GM23248 (cell line): Measurements from ENCODE around the gene SETD6.

Experiments
- EZH2 ChIP-seq: fragments of 200-600 bp; sonication (generic); IDR thresholded peaks from 2 replicates; pipeline ENCODE4 v1.6.1; 2018; ENCODE audit warnings: antibody characterized with exemption, mild to moderate bottlenecking; ENCODE audit not compliant: insufficient read depth, poor library complexity, severe bottlenecking
- EZH2phosphoT487 ChIP-seq: fragments of 200-600 bp; sonication (generic); IDR thresholded peaks from 2 replicates; pipeline ENCODE4 v1.6.1; 2018; ENCODE audit warnings: antibody characterized with exemption, moderate library complexity, mild to moderate bottlenecking, low read depth; ENCODE audit not compliant: insufficient read depth

DNA sequence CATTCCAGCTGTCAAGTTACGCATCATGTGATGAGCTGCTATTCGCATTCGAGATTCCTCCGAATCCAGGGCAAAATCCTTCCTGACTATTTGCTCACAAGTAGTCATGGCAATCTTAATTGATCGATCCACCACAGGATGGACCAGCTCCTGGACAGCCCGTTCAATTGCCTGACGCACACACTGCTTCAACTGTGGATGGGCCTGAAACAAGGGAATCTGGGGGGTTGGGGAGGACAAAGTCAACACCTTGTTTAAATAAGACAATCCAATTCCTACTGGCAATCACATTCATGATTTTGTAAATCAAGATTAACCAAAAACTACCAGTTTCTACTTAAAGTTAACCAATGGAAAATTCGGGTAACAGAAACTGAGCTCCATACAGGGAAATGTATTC is 28.4 kb downstream of the SETD6 start:
- TF ChIP-seq EZH2 (no peak), EZH2phosphoT487 (no peak)
